NCI-H187 treated with DMSO at 0.1 percent for 48 hours (cell line): Measurements from ENCODE around the gene DGCR6L.
"Not testable (repeated sequence)": the region's sequence is repeated elsewhere in the genome, so short reads cannot be mapped to it uniquely, and the experiment has no call there.

ENCODE experiments used
- DNase-seq: peaks from one replicate; lab custom pipeline; 2025; lab: John Stamatoyannopoulos, UW

DGCR6L gene

GRCh38 chr22:20291604-20292063, 28.2 kb downstream of the DGCR6L start:
- DNase-seq, result no peak

GRCh38 chr22:20291249-20291586, 28.6 kb downstream of the DGCR6L start:
- DNase-seq, result no peak

GRCh38 chr22:20290578-20291248, 29.1 kb downstream of the DGCR6L start:
- no peak for DNase-seq

- no peak for DNase-seq
These were observed 29.8 kb downstream of the DGCR6L start for GRCh38 chr22:20290045-20290392.

- DNase-seq, result not testable (repeated sequence)
These were observed 30.4 kb downstream of the DGCR6L start for GRCh38 chr22:20289182-20290044.

GRCh38 chr22:20286784-20287423, 33.0 kb downstream of the DGCR6L start:
- not testable (repeated sequence) for DNase-seq

GRCh38 chr22:20286312-20286660, 33.6 kb downstream of the DGCR6L start:
- not testable (repeated sequence) for DNase-seq

- DNase-seq, result not testable (repeated sequence)
These were observed 34.2 kb downstream of the DGCR6L start for GRCh38 chr22:20285473-20286311.

GRCh38 chr22:20284471-20285086, 35.3 kb downstream of the DGCR6L start:
- DNase-seq, result no peak

GRCh38 chr22:20283674-20284066, 36.2 kb downstream of the DGCR6L start:
- DNase-seq, result no peak

- DNase-seq, result no peak
These were observed 36.8 kb downstream of the DGCR6L start for GRCh38 chr22:20282901-20283673.

- DNase-seq, result no peak
These were observed 38.0 kb downstream of the DGCR6L start for GRCh38 chr22:20281891-20282290.

GRCh38 chr22:20281473-20281872, 38.4 kb downstream of the DGCR6L start:
- DNase-seq, result not testable (repeated sequence)

- no peak for DNase-seq
These were observed 39.0 kb downstream of the DGCR6L start for GRCh38 chr22:20280866-20281265.

- not testable (repeated sequence) for DNase-seq
These were observed 39.7 kb downstream of the DGCR6L start for GRCh38 chr22:20280163-20280562.

GRCh38 chr22:20279662-20280134, 40.2 kb downstream of the DGCR6L start:
- no peak for DNase-seq

- DNase-seq, result not testable (repeated sequence)
These were observed 41.0 kb downstream of the DGCR6L start for GRCh38 chr22:20278726-20279490.

GRCh38 chr22:20277936-20278635, 41.8 kb downstream of the DGCR6L start:
- DNase-seq, result not testable (repeated sequence)

GRCh38 chr22:20276468-20276867, 43.4 kb downstream of the DGCR6L start:
- no peak for DNase-seq
